Measurements from ENCODE around the gene PALLD. TPM values are rescaled to one million over a fixed set of nuclear protein-coding genes. Genes with fewer than 3 reads are reported as not detected.
"Not testable (repeated sequence)": the region's sequence is repeated elsewhere in the genome, so short reads cannot be mapped to it uniquely, and the experiment has no call there.

Gene PALLD
- polyA plus RNA-seq, 4 donors: 179 to 246 (median 227) TPM

DNA sequence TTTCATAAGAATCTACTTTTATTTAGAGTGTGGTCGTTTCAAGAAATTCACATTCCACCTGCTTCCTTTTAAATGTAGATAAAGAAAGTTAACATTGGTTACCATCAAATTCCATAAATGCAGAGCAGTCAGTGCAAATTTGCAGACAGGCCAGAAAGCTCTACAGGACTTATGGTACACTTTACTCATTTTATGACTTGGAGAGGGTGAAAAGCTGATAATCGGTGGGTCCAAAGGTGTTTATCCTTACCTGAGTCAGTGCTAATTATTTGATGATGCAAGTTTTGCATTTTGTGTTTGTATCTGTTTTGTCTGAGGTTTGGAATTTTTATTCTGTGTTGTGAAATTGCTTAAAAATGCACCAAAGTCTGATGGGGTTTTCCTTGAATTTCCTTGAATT is 193.3 kb downstream of the PALLD start:
- no peak for DNase-seq (ENCODE audit: low read depth in 4 of 4, low spot score in 3 of 4)

DNA sequence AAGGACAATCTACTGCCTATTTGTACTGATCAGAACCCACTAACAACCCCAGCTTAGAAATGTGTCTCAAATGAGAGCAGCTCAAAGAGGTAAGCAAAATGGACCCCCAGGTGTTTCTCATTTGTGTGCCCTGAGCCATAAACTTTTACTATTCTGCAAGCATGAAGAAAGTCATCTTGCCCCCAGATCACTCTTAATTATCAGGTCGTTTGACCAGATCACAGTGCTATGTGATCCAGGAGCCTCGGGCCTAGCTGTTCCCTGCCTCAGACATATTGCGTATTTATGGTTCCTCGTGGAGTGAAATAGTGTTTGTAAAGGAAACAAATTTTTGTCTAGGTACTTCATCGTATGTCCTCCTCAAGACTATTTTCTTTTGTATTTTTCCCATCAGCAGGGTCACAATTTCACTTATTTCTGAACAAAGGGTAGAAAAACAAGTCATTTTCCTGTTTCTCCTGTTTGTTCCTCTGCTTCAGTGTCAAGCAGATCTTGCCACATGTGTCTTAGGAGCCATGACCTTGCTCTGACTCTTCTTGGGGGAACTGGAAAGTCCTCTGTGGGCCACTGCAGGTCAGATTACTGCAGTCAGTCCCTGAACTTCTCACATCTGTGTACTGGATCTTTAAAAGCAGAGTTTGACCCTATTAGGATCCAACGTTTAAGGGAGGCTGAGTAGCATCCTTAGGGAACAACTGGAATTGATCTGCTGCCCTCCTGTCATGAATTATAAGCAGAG is 194.9 kb downstream of the PALLD start:
- DNase-seq (ENCODE audit: low read depth in 4 of 4, low spot score in 3 of 4): no peak

DNA sequence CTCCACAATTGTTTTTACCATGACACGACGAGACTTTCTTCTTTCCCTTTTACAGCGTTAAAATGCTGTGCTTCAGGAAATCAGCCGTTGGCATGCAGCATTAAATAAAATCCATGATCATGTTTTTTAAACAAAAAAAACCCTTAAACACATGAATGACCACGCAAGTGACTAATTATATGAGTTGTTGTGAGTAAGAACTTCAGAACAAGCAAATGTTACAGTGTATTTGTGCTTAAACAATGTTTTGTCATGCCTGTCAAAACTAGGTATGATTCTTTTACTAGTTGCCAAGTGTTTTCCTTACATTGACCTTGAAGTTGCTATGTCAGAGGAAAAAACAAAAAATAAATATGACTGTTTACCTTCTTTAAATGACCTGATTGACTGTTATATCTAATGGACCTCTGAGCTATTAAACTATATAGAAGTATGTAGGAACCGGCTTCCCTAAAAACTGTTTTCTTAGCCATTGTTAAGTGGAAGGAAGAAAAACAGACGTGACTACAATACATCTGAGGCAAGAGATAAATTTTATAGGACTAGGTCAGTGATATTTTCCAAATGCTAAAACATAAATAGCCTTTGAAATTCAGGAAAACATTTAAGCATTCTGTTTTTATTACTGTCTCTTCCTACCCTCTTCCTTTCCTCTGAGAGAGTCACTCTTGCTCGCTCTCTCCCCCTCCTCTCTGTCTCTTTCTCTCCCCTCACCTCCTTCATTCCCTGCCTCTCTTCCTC is 197.1 kb downstream of the PALLD start:
- DNase-seq (ENCODE audit: low read depth in 4 of 4, low spot score in 3 of 4): no peak

DNA sequence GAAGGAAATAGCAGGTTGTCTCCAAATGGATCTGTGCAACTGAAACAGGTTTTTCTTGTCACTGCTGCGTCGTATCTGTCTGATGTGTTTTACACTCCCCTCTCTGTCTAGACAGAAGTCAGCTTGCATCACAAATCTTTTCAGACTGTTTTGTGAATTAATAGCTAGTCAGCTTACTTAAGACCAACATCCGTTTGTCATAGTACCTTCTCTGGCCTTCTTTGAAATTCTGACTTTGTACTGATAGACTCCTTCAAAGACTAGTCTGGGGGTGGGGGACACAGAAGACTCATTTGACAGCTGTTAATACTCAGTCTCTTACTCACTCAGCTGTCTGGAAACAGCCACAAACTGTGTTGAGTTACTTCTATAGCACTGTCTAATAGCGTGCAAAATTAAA is 197.8 kb downstream of the PALLD start:
- no peak for DNase-seq (ENCODE audit: low read depth in 4 of 4, low spot score in 3 of 4)

DNA sequence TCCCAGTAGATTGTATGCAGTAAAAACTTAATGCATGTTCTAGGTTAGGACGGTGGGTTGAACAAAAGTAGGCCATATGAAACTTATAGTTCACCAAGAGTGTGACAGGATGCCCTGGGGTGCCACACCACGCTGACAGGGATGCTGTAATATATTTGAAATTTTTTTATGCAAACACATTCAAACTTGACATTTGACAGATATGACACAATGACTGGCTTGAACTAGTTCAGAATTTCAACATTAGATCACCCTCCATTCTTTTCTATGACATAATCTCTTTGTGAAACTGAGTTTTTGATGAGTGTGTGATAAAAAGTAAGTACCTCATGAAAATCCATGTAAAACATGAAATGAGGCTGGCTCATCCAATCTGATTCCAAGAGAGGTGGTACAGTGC is 198.4 kb downstream of the PALLD start:
- DNase-seq (ENCODE audit: low read depth in 4 of 4, low spot score in 3 of 4): no peak

DNA sequence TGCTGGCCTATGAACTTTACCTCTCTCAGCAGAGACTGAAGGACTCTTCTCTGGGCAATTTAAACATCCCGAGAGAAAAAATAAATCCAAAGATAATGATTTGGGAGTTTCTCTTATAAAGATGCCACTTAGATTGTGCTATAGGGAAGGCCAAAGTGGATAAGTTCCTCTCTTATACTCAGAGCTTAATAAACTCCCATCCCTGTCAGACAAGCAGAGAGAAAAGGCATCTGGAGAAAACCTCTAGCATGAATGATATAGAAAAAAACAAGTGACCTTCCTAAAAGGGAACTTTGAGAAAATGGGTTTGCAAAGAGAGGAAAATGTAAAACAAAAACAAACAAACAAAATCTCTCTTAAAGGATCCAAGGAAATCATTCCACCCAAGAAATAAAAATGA is 199.4 kb downstream of the PALLD start:
- DNase-seq (ENCODE audit: low read depth in 4 of 4, low spot score in 3 of 4): no peak

DNA sequence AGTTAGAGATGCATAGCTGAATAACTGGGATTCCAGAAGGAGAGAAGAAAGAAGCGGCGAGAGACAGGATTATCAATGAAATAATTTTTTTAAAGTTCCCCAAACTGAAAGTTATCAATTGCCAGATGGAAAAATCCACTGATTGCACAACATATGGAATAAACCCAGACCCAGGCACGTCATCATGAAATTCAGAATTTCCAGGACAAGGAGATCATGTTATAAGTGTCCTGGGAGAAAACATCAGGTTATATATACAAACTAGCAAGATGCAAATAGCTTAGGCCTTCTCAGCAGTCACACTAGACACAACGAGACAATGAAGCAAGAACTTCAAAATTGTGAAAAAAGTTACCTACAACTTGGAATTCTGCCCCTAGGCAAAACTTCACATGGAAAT is 200.0 kb downstream of the PALLD start:
- DNase-seq (ENCODE audit: low read depth in 4 of 4, low spot score in 3 of 4): no peak

DNA sequence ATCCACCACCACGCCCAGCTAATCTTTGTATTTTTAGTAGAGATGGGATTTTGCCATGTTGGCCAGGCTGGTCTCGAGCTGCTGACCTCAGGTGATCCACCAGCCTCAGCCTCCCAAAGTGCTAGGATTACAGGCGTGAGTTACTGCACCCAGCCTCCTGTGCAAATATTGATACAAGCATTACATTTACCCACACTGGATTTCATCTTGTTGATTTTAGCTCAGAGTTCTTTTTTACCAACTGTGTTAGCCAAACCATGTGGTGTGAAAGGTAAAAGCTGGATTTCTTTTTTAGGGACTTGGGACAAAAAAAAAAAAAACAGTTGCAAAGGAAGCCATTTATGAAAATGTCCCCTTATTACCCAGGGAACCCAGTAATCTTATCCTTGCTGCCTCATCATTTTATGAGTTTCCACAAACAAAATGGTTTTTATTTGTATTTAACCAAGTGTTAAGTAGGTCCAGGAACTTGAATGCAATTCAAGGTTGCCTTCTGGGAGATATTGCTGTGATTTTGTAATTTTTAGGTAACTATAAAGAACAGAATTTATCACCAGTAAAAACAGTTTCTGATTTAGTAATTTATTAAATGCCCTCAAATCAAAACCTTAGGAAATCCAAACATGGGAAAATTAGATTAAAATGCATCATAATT is 202.5 kb downstream of the PALLD start:
- no peak for DNase-seq (ENCODE audit: low read depth in 4 of 4, low spot score in 3 of 4)

DNA sequence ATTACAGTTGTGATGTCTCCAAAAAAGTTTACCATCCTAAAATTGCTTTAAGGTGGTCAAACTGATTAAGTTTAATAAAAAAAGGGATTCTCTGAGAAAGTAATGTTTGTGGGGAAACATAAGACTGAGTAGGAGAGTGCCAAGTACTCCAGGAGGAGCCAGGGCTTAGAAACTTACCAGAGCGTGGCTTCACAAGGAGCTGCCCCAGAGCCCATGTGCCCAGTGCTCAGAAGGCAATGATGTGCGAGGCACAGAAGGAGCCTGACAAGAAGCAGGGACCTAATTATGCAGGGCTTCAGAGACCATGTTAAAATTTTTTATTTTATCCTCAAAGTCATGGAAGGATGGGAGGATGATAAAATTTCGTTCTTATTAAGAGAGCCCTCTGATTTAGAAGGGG is 204.2 kb downstream of the PALLD start:
- DNase-seq (ENCODE audit: low read depth in 4 of 4, low spot score in 3 of 4): no peak

DNA sequence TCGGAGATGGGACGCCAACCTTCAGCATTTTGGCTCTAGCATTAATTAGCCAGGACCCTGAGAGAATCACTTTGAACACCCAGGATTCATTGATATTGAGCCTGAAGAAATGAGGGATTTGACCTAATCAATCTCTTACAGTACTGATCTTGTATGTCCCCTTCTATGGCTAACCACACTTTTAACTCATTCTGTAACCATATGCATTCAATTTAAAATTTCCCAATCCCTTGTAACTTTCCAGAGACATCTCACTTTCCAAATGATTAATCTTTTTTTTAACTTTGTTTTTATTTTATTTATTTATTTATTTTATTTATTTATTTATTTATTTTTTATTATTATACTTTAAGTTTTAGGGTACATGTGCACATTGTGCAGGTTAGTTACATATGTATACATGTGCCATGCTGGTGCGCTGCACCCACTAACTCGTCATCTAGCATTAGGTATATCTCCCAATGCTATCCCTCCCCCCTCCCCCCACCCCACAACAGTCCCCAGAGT is 205.8 kb downstream of the PALLD start:
- not testable (repeated sequence) for DNase-seq (ENCODE audit: low read depth in 4 of 4, low spot score in 3 of 4)

DNA sequence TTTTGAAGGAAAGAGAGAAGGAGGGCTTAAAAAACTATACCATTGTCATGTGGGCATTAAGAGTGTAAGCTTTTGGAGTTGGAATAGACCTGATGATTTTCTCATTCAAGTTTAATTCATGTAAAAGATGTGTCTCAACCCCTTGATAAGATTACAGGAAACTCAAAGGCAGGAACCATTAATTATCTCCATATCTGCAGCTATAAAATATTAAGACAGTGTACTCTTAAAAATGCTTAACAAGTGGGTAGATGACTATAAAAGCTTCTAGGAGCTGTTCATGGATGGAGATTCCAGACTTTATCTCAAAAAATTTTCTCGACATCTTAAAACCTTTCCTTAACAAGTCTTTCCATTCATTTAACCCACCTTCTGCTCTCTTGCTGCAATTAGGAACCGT is 208.3 kb downstream of the PALLD start:
- DNase-seq (ENCODE audit: low read depth in 4 of 4, low spot score in 3 of 4): no peak

DNA sequence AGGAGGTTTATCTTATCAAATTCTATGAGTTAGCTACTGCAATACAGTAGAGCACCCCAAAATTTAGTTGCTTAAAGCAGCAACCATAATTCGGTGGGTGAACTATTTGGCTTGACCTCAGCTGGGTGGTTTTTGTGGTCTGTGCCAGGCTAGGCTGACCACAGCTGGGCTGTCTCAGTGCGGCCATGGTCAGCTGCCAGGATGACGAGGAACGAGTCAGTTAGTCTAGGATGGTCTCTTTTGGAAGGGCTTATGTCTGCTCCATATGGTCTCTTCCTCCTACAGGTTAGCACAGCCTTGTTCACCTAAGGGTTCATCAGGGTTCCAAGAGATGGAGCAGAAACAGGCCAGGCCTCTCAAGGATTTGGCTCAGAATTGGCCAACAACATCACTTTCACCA is 210.4 kb downstream of the PALLD start:
- no peak for DNase-seq (ENCODE audit: low read depth in 4 of 4, low spot score in 3 of 4)

DNA sequence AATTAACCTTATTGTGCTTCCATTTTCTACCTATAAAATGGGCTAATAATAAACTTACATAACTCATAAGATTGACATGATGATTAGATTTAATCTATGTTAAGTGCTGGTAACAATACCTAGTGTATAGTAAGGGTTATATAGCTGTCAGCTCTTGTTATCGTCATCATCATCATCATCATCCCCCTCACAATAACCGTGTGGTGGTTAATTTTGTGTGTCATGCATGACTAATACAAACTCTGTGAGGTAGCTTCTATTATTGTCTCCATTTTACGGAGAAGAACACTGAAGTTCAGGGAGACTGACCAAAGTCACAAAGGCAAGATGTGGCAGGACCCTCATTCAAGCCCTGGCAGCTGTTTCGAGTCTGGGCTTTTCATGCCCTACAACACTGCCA is 211.3 kb downstream of the PALLD start:
- DNase-seq (ENCODE audit: low read depth in 4 of 4, low spot score in 3 of 4): no peak

DNA sequence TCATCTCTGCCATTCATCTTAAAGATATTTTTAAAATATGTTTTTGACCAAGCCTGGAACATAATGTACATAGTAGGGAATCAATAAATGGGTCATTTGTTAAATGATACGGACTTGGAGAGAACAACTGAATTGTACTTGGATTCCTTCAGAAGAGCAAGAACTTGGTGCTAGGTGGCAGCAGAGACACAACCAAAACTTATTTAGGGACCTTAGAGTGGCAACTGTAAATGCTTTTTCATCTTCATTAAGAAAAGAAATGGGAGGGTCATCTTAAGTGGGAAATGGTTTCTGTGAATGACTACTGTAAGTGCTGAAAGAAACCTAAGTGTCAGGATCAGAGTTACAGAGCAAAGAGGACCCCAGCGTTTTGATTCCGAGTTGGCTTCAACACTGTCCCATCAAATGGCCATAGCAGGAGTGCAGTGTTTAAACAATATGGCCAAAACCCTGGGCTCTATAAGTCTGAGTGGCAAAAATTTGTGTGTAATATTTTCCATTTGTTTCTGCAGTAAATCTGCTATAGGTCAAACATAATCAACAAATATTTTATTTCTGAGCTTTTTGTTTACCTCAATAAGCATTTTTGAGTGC is 213.6 kb downstream of the PALLD start:
- DNase-seq (ENCODE audit: low read depth in 4 of 4, low spot score in 3 of 4): no peak

DNA sequence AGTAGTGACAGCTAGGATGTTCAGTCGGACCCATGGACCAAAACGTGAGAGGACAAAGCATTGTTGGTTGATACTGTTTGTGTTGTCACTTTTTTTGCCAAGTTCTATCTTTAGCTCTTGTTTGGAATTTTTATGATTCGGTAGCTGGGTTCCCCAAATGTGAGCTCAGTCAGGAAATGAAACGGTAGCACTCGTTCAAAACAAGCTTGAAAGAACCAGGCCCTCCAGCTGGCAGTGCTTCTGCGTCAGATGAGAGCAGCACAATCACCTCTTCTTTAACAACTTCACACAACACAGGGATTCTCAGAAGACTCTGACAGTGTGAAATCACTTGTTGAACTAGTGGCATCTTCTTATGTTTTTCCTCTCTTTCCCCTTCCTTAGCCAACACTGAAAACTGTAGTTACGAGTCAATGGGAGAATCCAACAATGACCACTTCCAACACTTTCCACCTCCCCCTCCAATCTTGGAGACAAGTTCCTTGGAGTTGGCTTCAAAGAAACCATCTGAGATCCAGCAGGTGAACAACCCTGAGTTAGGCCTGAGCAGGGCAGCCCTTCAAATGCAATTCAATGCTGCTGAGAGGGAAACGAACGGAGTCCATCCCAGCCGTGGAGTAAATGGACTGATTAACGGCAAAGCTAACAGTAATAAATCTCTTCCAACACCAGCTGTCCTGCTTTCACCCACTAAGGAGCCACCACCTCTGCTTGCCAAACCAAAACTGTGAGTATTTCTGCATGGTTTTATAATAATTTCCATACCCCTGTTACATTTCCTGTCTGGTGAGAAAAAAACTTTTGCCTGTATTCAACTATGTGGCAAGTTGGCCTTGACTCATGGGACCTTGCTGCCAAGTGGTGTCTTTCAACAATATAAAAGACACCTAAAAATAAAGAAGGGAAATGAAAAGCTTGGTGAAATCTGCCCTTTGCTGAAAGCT is 214.6 kb downstream of the PALLD start:
- no peak for DNase-seq (ENCODE audit: low read depth in 4 of 4, low spot score in 3 of 4)

DNA sequence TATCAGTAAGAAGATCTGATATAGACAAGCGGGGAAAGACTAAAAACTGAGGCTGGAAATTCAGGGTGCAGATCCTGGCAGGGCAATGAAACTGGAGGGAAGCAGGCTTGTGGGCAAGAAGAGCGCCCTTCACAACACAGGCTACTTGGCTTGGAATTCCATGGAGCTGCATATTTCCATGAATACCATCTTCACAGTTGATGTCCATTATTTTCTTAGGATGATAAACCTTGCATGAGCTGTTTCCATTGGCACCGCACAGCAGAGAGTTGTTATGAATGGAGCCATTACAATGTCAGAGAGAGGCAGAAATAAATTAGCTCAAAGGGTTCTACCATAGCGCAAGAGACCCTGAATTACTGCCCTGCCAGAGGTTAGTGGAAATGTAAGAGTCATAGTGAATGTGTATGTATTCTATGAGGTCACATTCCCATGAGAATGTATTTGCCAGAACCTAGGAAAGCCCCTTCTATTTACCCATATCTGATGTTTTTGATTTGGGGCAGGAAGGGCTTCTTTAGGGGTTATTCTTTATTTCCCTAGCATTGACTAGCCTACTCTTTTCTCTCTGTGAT is 215.6 kb downstream of the PALLD start:
- DNase-seq (ENCODE audit: low read depth in 4 of 4, low spot score in 3 of 4): no peak

DNA sequence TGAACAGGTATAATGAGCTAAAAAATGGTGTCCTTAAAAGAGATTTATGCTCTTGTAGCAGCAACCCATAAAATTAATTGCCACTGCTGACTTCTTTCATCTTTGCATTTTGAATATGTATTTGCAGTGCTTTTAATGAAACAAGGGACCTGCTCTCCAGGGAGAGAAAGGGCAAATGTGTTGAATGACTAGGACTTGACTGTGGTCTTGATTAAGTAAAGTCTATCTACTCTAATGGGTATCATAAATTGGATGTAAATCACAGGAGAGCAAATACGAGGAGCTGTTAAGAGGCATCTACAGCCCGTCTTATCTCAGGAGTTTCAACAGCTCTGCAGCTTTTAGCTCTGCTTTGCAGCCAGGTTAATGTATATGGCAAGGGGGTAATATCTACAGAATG is 216.4 kb downstream of the PALLD start:
- no peak for DNase-seq (ENCODE audit: low read depth in 4 of 4, low spot score in 3 of 4)

DNA sequence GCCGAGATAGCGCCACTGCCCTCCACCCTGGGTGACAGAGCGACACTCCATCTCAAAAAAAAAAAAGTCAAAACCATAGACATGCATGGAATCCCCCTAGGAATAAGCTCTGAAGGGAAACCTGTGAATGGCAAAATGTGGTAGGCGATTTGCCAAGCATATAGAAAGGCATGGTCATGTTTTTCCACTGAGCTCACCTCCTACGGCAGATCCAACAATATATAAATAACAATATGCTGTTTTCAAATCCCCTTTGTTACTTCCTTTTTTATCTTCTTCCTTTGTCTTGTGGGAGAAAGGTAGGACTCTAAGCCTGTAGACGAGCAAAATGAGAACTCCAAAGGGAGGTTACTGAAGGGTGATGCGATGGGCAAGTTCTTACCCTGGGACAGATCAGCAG is 219.0 kb downstream of the PALLD start:
- no peak for DNase-seq (ENCODE audit: low read depth in 4 of 4, low spot score in 3 of 4)

DNA sequence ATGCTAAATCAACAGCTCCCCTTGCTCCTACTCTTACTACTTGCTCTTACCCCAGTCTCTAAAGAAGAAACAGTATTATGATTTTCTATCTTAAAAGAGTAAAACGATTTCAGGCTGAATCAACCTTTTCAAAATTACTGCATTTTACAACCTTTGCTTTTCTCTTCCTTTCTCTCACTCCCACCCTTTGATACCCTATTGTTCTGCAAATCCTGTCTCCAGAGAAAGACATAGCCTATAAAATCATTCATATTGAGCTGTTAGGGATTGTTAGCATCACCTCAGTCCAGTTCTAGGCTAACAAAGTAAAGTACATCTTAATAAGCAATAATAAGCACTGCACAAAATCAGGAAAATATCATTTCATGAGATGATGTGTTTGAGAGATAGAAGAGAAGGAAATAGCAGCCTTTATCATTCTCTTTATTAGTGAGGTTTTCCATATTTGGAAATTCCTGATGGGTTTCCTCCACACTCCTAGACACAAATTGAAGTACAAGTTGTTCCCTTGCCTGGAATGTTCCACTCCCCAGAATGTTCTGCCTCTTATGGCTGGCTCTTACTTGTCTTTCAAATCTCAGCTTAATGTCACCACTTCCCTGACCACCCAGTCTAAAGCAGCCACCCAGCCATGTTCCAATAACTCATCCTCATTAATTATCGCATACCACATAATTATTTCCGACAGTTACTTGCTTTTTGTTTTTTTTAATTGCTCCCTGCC is 219.7 kb downstream of the PALLD start:
- DNase-seq (ENCODE audit: low read depth in 4 of 4, low spot score in 3 of 4): no peak
